Neuronal stem cell (in vitro differentiated cells): Measurements from ENCODE around the gene GGA1.

ENCODE experiments used
- DNase-seq: peaks from one replicate; pipeline ENCODE4 v3.0.0-alpha.2; 2013; ENCODE audit warnings: low spot score
- H2AFZ ChIP-seq: one replicate; pipeline ENCODE4 v1.6.1; 2013; ENCODE audit warnings: mild to moderate bottlenecking, low read length, inconsistent platforms
- H2AK5ac ChIP-seq: 2 replicates; pipeline ENCODE4 v1.6.1; 2013; ENCODE audit warnings: low read depth, mild to moderate bottlenecking, inconsistent platforms, low read length, moderate library complexity, mixed read lengths
- H2BK120ac ChIP-seq: 2 replicates; pipeline ENCODE4 v1.6.1; 2013; ENCODE audit warnings: low read depth, mild to moderate bottlenecking, inconsistent platforms, low read length, moderate library complexity, mixed read lengths
- H2BK12ac ChIP-seq: one replicate; pipeline ENCODE4 v1.6.1; 2013; ENCODE audit warnings: low read length, inconsistent platforms
- H2BK15ac ChIP-seq: 2 replicates; pipeline ENCODE4 v1.6.1; 2013; ENCODE audit warnings: mild to moderate bottlenecking, low read length, inconsistent platforms, mixed read lengths
- H2BK5ac ChIP-seq: one replicate; pipeline ENCODE4 v1.6.1; 2013; ENCODE audit warnings: inconsistent platforms, mild to moderate bottlenecking, low read length, moderate library complexity
- H3K14ac ChIP-seq: one replicate; pipeline ENCODE4 v1.6.1; 2013; ENCODE audit warnings: low read length, inconsistent platforms
- H3K18ac ChIP-seq: 2 replicates; pipeline ENCODE4 v1.6.1; 2013; ENCODE audit warnings: low read length, inconsistent platforms
- H3K23ac ChIP-seq: 2 replicates; pipeline ENCODE4 v1.6.1; 2013; ENCODE audit warnings: low read depth, mild to moderate bottlenecking, mixed read lengths, low read length, inconsistent platforms; ENCODE audit not compliant: poor library complexity
- H3K27ac ChIP-seq: replicated peaks from 3 replicates; pipeline ENCODE4 v1.5.1; 2013; ENCODE audit warnings: low read length, inconsistent platforms
- H3K27me3 ChIP-seq, 3 experiments: 2 replicates each; pipeline ENCODE4 v1.6.1; 2013; ENCODE audit warnings: low read length in 3 of 3, mild to moderate bottlenecking in 2 of 3, inconsistent platforms in 1 of 3, low read depth in 1 of 3, mixed read lengths in 1 of 3, moderate library complexity in 1 of 3; ENCODE audit not compliant: control insufficient read depth in 3 of 3, insufficient read depth in 3 of 3
- H3K36me3 ChIP-seq, 2 donors: replicated peaks in 1 of 2; 2 replicates each; pipeline ENCODE4 v1.6.1; 2013; ENCODE audit warnings: low read length in 2 of 2; ENCODE audit not compliant: control insufficient read depth in 2 of 2, insufficient read depth in 2 of 2
- H3K4ac ChIP-seq: 2 replicates; pipeline ENCODE4 v1.6.1; 2013; ENCODE audit warnings: inconsistent platforms, mild to moderate bottlenecking, low read length, moderate library complexity
- H3K4me1 ChIP-seq, 2 donors: 1 replicate in 1 of 2; 2 replicates in 1 of 2; pipeline ENCODE4 v1.6.1; 2013; ENCODE audit warnings: low read length in 2 of 2, low read depth in 1 of 2; ENCODE audit not compliant: control insufficient read depth in 2 of 2, insufficient read depth in 1 of 2
- H3K4me2 ChIP-seq: one replicate; pipeline ENCODE4 v1.6.1; 2013; ENCODE audit warnings: mild to moderate bottlenecking, low read length, inconsistent platforms; ENCODE audit not compliant: insufficient read depth, poor library complexity, severe bottlenecking
- H3K4me3 ChIP-seq, 2 donors: 2 replicates each; pipeline ENCODE4 v1.5.1; 2013; ENCODE audit warnings: low read length in 2 of 2, mild to moderate bottlenecking in 2 of 2, inconsistent platforms in 1 of 2, moderate library complexity in 1 of 2
- H3K79me1 ChIP-seq: one replicate; pipeline ENCODE4 v1.6.1; 2013; ENCODE audit warnings: low read depth, mild to moderate bottlenecking, inconsistent platforms, low read length, moderate library complexity
- H3K9ac ChIP-seq: one replicate; pipeline ENCODE4 v1.6.1; 2013; ENCODE audit warnings: mild to moderate bottlenecking, low read depth, low read length, inconsistent platforms; ENCODE audit not compliant: poor library complexity
- H3K9me3 ChIP-seq, 2 donors: replicated peaks in 1 of 2; 2 replicates each; pipeline versions ENCODE3 to v1.6.1; 2013; ENCODE audit warnings: low read length in 2 of 2, mild to moderate bottlenecking in 2 of 2, inconsistent platforms in 1 of 2, low read depth in 1 of 2, mixed read lengths in 1 of 2, moderate library complexity in 1 of 2; ENCODE audit not compliant: control insufficient read depth in 2 of 2, insufficient read depth in 1 of 2
- H4K8ac ChIP-seq: one replicate; pipeline ENCODE4 v1.6.1; 2013; ENCODE audit warnings: low read depth, mild to moderate bottlenecking, inconsistent platforms, low read length, moderate library complexity
- H4K91ac ChIP-seq: one replicate; pipeline ENCODE4 v1.6.1; 2013; ENCODE audit warnings: low read length, low read depth, mild to moderate bottlenecking, inconsistent platforms; ENCODE audit not compliant: poor library complexity
- WGBS, 2 donors: extraction: QIAGEN DNeasy Blood & Tissue Kit; methylation state at CpG; one replicate each; pipeline ENCODE4 v1.1.7; 2013; ENCODE audit warnings: missing lambda C conversion rate in 2 of 2, mixed read lengths in 1 of 2; ENCODE audit not compliant: insufficient read length in 2 of 2, insufficient replicate concordance in 1 of 2; ENCODE audit errors: extremely low coverage in 2 of 2; 5-methylcytosine and 5-hydroxymethylcytosine counted together

Gene GGA1

GRCh38 chr22:37581504-37581903 is 27.1 kb upstream of the GGA1 start:
- no peak for DNase-seq
- Histone ChIP-seq H3K14ac (no peak overlapping the region), H4K91ac (no peak overlapping the region), H3K4me2 (no peak overlapping the region), H3K4me3 (no peak overlapping the region), H3K18ac (no peak overlapping the region), H4K8ac (no peak overlapping the region), H2AFZ (no peak overlapping the region), H2BK120ac (no peak overlapping the region), H3K79me1 (no peaks in the 10 kb centered on the region), H2BK5ac (no peak overlapping the region), H3K36me3 (no peaks in the 10 kb centered on the region), H3K27me3 (peaks cover 0 to 21% (median 0%) of the 10 kb centered on the region in 3 experiments), H3K4me1 (peaks cover 0 to 1% of the 10 kb centered on the region in 2 donors), H3K27ac (no peak overlapping the region), H3K4ac (no peak overlapping the region), H2AK5ac (no peak overlapping the region), H3K23ac (no peak overlapping the region), H2BK15ac (no peak overlapping the region), H3K9me3 (no peaks in the 10 kb centered on the region), H2BK12ac (no peak overlapping the region), H3K9ac (no peak overlapping the region)
- WGBS, 2 donors = no CpG with 5 or more reads among the region's 9 CpGs

GRCh38 chr22:37582526-37582925 is 26.1 kb upstream of the GGA1 start:
- no peak overlapping the region for H3K4me2 ChIP-seq
- no peaks in the 10 kb centered on the region for H3K9me3 ChIP-seq
- H3K18ac ChIP-seq = no peak overlapping the region
- no peak overlapping the region for H2BK5ac ChIP-seq
- no peak overlapping the region for H3K4me3 ChIP-seq
- H2BK120ac ChIP-seq = no peak overlapping the region
- no CpG with 5 or more reads among the region's 4 CpGs for WGBS, 2 donors
- no peak overlapping the region for H3K23ac ChIP-seq
- no peak overlapping the region for H2BK12ac ChIP-seq
- peaks cover 0 to 21% (median 0%) of the 10 kb centered on the region in 3 experiments for H3K27me3 ChIP-seq
- H3K79me1 ChIP-seq = no peaks in the 10 kb centered on the region
- no peak overlapping the region for H4K8ac ChIP-seq
- H3K14ac ChIP-seq = no peak overlapping the region
- no peak overlapping the region for H3K27ac ChIP-seq
- no peak overlapping the region for H2AK5ac ChIP-seq
- H3K4me1 ChIP-seq = peaks cover 0 to 1% of the 10 kb centered on the region in 2 donors
- no peak overlapping the region for H3K9ac ChIP-seq
- H3K36me3 ChIP-seq = no peaks in the 10 kb centered on the region
- H2AFZ ChIP-seq = no peak overlapping the region
- H3K4ac ChIP-seq = no peak overlapping the region
- no peak for DNase-seq
- H4K91ac ChIP-seq = no peak overlapping the region
- no peak overlapping the region for H2BK15ac ChIP-seq

- Histone ChIP-seq H2AFZ (no peak overlapping the region), H3K27me3 (peaks cover 0 to 19% (median 0%) of the 10 kb centered on the region in 3 experiments), H4K8ac (no peak overlapping the region), H3K4me3 (no peak overlapping the region), H3K36me3 (no peaks in the 10 kb centered on the region), H2BK5ac (no peak overlapping the region), H3K9me3 (no peaks in the 10 kb centered on the region), H3K4me2 (no peak overlapping the region), H3K27ac (no peak overlapping the region), H4K91ac (no peak overlapping the region), H3K4me1 (peaks cover 0 to 4% of the 10 kb centered on the region in 2 donors), H2AK5ac (peak overlapping the region; percentile 56), H3K23ac (no peak overlapping the region), H3K14ac (no peak overlapping the region), H2BK120ac (no peak overlapping the region), H3K79me1 (no peaks in the 10 kb centered on the region), H3K4ac (no peak overlapping the region), H2BK15ac (no peak overlapping the region), H3K9ac (no peak overlapping the region), H2BK12ac (peak overlapping the region; percentile 46), H3K18ac (peak overlapping the region; percentile 58)
- no CpG with 5 or more reads among the region's 11 CpGs for WGBS, 2 donors
- no peak for DNase-seq
These were observed 20.0 kb upstream of the GGA1 start for GRCh38 chr22:37588546-37589215.

- Histone ChIP-seq H3K18ac (no peak overlapping the region), H3K14ac (no peak overlapping the region), H2BK12ac (no peak overlapping the region), H2BK5ac (no peak overlapping the region), H3K79me1 (no peaks in the 10 kb centered on the region), H3K4me2 (no peak overlapping the region), H2BK15ac (no peak overlapping the region), H3K9ac (no peak overlapping the region), H3K27ac (no peak overlapping the region), H3K4me3 (no peak overlapping the region), H2BK120ac (no peak overlapping the region), H3K27me3 (peaks cover 0 to 21% (median 0%) of the 10 kb centered on the region in 3 experiments), H2AK5ac (no peak overlapping the region), H4K91ac (no peak overlapping the region), H3K4me1 (peaks cover 0 to 4% of the 10 kb centered on the region in 2 donors), H3K9me3 (no peaks in the 10 kb centered on the region), H3K4ac (no peak overlapping the region), H3K36me3 (no peaks in the 10 kb centered on the region), H4K8ac (no peak overlapping the region), H3K23ac (no peak overlapping the region), H2AFZ (no peak overlapping the region)
- WGBS, 2 donors = no CpG with 5 or more reads among the region's 5 CpGs
- no peak for DNase-seq
These were observed 19.0 kb upstream of the GGA1 start for GRCh38 chr22:37589636-37590035.
